GM23248 (cell line): Measurements from ENCODE around the gene BAIAP2. TPM values are rescaled to one million over a fixed set of nuclear protein-coding genes. Genes with fewer than 3 reads are reported as not detected.

ENCODE experiments used
- DNase-seq: peaks from one replicate; pipeline ENCODE4 v3.0.0-alpha.2; 2015
- H2AFZ ChIP-seq: fragments of 200-600 bp; sonication (generic); 2 replicates; pipeline ENCODE4 v1.6.1; 2016; ENCODE audit warnings: antibody characterized with exemption
- H3F3A ChIP-seq: fragments of 200-600 bp; sonication (generic); 2 replicates; pipeline ENCODE4 v1.6.1; 2016; ENCODE audit warnings: mild to moderate bottlenecking, antibody characterized with exemption, mixed run types; ENCODE audit not compliant: insufficient read depth
- H3K27ac ChIP-seq: fragments of 200-600 bp; sonication (generic); 2 replicates; pipeline ENCODE4 v1.5.1; 2016; ENCODE audit warnings: mild to moderate bottlenecking
- H3K27me3 ChIP-seq: fragments of 200-600 bp; sonication (generic); replicated peaks from 2 replicates; pipeline ENCODE4 v1.6.1; 2016; ENCODE audit warnings: mild to moderate bottlenecking; ENCODE audit not compliant: insufficient read depth
- H3K36me3 ChIP-seq: fragments of 200-600 bp; sonication (generic); 2 replicates; pipeline ENCODE4 v1.6.1; 2016; ENCODE audit warnings: low read depth, mild to moderate bottlenecking
- H3K4me1 ChIP-seq: fragments of 200-600 bp; sonication (generic); 2 replicates; pipeline ENCODE4 v1.6.1; 2016; ENCODE audit warnings: mild to moderate bottlenecking; ENCODE audit not compliant: insufficient read depth
- H3K4me2 ChIP-seq: fragments of 200-600 bp; sonication (generic); one replicate; pipeline ENCODE4 v1.6.1; 2016; ENCODE audit warnings: mild to moderate bottlenecking; ENCODE audit not compliant: unreplicated experiment
- H3K4me3 ChIP-seq: fragments of 200-600 bp; sonication (generic); 2 replicates; pipeline ENCODE4 v1.5.1; 2016; ENCODE audit warnings: mild to moderate bottlenecking
- H3K79me2 ChIP-seq: fragments of 200-600 bp; sonication (generic); 2 replicates; pipeline ENCODE4 v1.6.1; 2016; ENCODE audit warnings: mild to moderate bottlenecking; ENCODE audit not compliant: insufficient read depth
- H3K9ac ChIP-seq: fragments of 200-600 bp; sonication (generic); 2 replicates; pipeline ENCODE4 v1.6.1; 2016; ENCODE audit warnings: mild to moderate bottlenecking
- H3K9me2 ChIP-seq: fragments of 200-600 bp; sonication (generic); 2 replicates; pipeline ENCODE4 v1.6.1; 2016; ENCODE audit warnings: mixed run types, mild to moderate bottlenecking, moderate library complexity; ENCODE audit not compliant: insufficient read depth
- H3K9me3 ChIP-seq: fragments of 200-600 bp; sonication (generic); one replicate; pipeline ENCODE4 v1.6.1; 2017; ENCODE audit warnings: low read depth
- H4K20me1 ChIP-seq: fragments of 200-600 bp; sonication (generic); 2 replicates; pipeline ENCODE4 v1.6.0; 2016; ENCODE audit not compliant: insufficient read depth
- EZH2 ChIP-seq: fragments of 200-600 bp; sonication (generic); IDR thresholded peaks from 2 replicates; pipeline ENCODE4 v1.6.1; 2018; ENCODE audit warnings: antibody characterized with exemption, mild to moderate bottlenecking; ENCODE audit not compliant: insufficient read depth, poor library complexity, severe bottlenecking
- EZH2phosphoT487 ChIP-seq: fragments of 200-600 bp; sonication (generic); IDR thresholded peaks from 2 replicates; pipeline ENCODE4 v1.6.1; 2018; ENCODE audit warnings: antibody characterized with exemption, moderate library complexity, mild to moderate bottlenecking, low read depth; ENCODE audit not compliant: insufficient read depth
- WGBS, 2 experiments: methylation state at CpG; one replicate each; pipeline ENCODE4 v1.1.6; 2015 to 2017; ENCODE audit warnings: low lambda C conversion rate in 2 of 2, low coverage in 1 of 2; ENCODE audit errors: missing lambda C conversion rate in 2 of 2; 5-methylcytosine and 5-hydroxymethylcytosine counted together
- in situ Hi-C: fragments of 300-500 bp; cut with MboI; formaldehyde crosslinking; loops from 2 replicates; pipeline ENCODE4 v1.15.0; 2020
- polyA plus RNA-seq: library from polyadenylated mRNA; unstranded; fragments of >200 nt; fragmentation: Nextera tagmentation; extraction: Ambion mirVana; gene quantifications from 2 replicates; pipeline ENCODE4 v1.2.1, GENCODE V29; 2016
- total RNA-seq: library from RNA; depleted of rRNA; stranded (reverse); fragments of >200 nt; shearing (Covaris generic); gene quantifications from 2 replicates; pipeline ENCODE4 v1.2.3, GENCODE V29; 2014

The BAIAP2 gene
- total and polyA plus RNA-seq, 2 experiments from 2014 or later: 28.2 to 31.7 TPM

- Histone ChIP-seq H4K20me1 (no peaks in the 10 kb centered on the region), H3K27me3 (no peaks in the 10 kb centered on the region), H3K4me1 (peaks cover 12% of the 10 kb centered on the region), H3K36me3 (no peaks in the 10 kb centered on the region), H3K9me3 (no peaks in the 10 kb centered on the region), H3K9me2 (no peaks in the 10 kb centered on the region), H3K79me2 (no peaks in the 10 kb centered on the region), H3K9ac (no peak overlapping the region), H3K4me3 (no peak overlapping the region), H2AFZ (no peak overlapping the region), H3K27ac (no peak overlapping the region), H3F3A (no peaks in the 10 kb centered on the region), H3K4me2 (no peak overlapping the region)
- TF ChIP-seq EZH2 (no peak), EZH2phosphoT487 (no peak)
- in situ Hi-C loops: no loop called here
- WGBS, 2 experiments: 71 to 72% methylated on average over 10 to 12 of the region's 12 CpGs
- DNase-seq: no peak
Measured at GRCh38 chr17:81102352-81102751, 67.4 kb downstream of the BAIAP2 start.

GRCh38 chr17:81102869-81103268 is 67.9 kb downstream of the BAIAP2 start:
- no peak for DNase-seq
- TF ChIP-seq EZH2: no peak
- no peak for TF ChIP-seq EZH2phosphoT487
- Histone ChIP-seq H3K9me2 (no peaks in the 10 kb centered on the region), H3K9ac (no peak overlapping the region), H3K4me3 (no peak overlapping the region), H3K4me2 (no peak overlapping the region), H3K79me2 (no peaks in the 10 kb centered on the region), H3K9me3 (no peaks in the 10 kb centered on the region), H3K36me3 (no peaks in the 10 kb centered on the region), H2AFZ (no peak overlapping the region), H3K27me3 (no peaks in the 10 kb centered on the region), H3K4me1 (peaks cover 7% of the 10 kb centered on the region), H4K20me1 (no peaks in the 10 kb centered on the region), H3F3A (no peaks in the 10 kb centered on the region), H3K27ac (no peak overlapping the region)
- WGBS, 2 experiments: 94 to 99% methylated on average over 13 to 17 of the region's 17 CpGs
- in situ Hi-C loops: no loop called here

- Histone ChIP-seq H3F3A (no peaks in the 10 kb centered on the region), H3K4me1 (peaks cover 2% of the 10 kb centered on the region), H4K20me1 (no peaks in the 10 kb centered on the region), H3K27ac (no peak overlapping the region), H3K79me2 (no peaks in the 10 kb centered on the region), H3K4me2 (no peak overlapping the region), H3K36me3 (no peaks in the 10 kb centered on the region), H3K4me3 (no peak overlapping the region), H3K9me2 (no peaks in the 10 kb centered on the region), H3K27me3 (no peaks in the 10 kb centered on the region), H3K9ac (no peak overlapping the region), H2AFZ (no peak overlapping the region), H3K9me3 (no peaks in the 10 kb centered on the region)
- no peak for TF ChIP-seq EZH2phosphoT487
- no peak for TF ChIP-seq EZH2
- no peak for DNase-seq
- in situ Hi-C loops: no loop called here
- WGBS, 2 experiments: 82 to 86% methylated on average over 13 to 20 of the region's 20 CpGs
Measured at GRCh38 chr17:81103379-81103778, 68.4 kb downstream of the BAIAP2 start.

- Histone ChIP-seq H3K27me3 (no peaks in the 10 kb centered on the region), H3K9ac (no peak overlapping the region), H2AFZ (no peak overlapping the region), H3K4me1 (no peaks in the 10 kb centered on the region), H3F3A (no peaks in the 10 kb centered on the region), H3K9me3 (no peaks in the 10 kb centered on the region), H3K27ac (no peak overlapping the region), H3K79me2 (no peaks in the 10 kb centered on the region), H3K4me2 (no peak overlapping the region), H3K9me2 (no peaks in the 10 kb centered on the region), H3K4me3 (no peak overlapping the region), H4K20me1 (no peaks in the 10 kb centered on the region), H3K36me3 (no peaks in the 10 kb centered on the region)
- TF ChIP-seq EZH2phosphoT487 (no peak), EZH2 (no peak)
- 92 to 97% methylated on average over 6 to 24 of the region's 24 CpGs for WGBS, 2 experiments
- no peak for DNase-seq
- in situ Hi-C loops: no loop called here
Measured at GRCh38 chr17:81106716-81107115, 71.8 kb downstream of the BAIAP2 start.

GRCh38 chr17:81108220-81108619 is 73.3 kb downstream of the BAIAP2 start:
- no peaks in the 10 kb centered on the region for H3K36me3 ChIP-seq
- TF ChIP-seq EZH2phosphoT487 (no peak), EZH2 (no peak)
- in situ Hi-C loops: no loop called here
- H3K4me2 ChIP-seq: no peak overlapping the region
- H4K20me1 ChIP-seq: no peaks in the 10 kb centered on the region
- no peaks in the 10 kb centered on the region for H3F3A ChIP-seq
- H3K4me1 ChIP-seq: no peaks in the 10 kb centered on the region
- no peak overlapping the region for H3K27ac ChIP-seq
- no peaks in the 10 kb centered on the region for H3K79me2 ChIP-seq
- no peaks in the 10 kb centered on the region for H3K9me2 ChIP-seq
- H2AFZ ChIP-seq: no peak overlapping the region
- no peak overlapping the region for H3K9ac ChIP-seq
- H3K9me3 ChIP-seq: no peaks in the 10 kb centered on the region
- H3K27me3 ChIP-seq: no peaks in the 10 kb centered on the region
- H3K4me3 ChIP-seq: no peak overlapping the region
- no peak for DNase-seq
- 93% methylated on average over 9 of the region's 9 CpGs for WGBS, 2 experiments
